HuH-7.5 (cell line): ENCODE results near the gene TRIM6.
"Not testable (repeated sequence)": the region's sequence is repeated elsewhere in the genome, so short reads cannot be mapped to it uniquely, and the experiment has no call there.

ENCODE experiments used
- DNase-seq: peaks from one replicate; pipeline ENCODE4 v3.0.0; 2011; ENCODE audit warnings: low spot score

Gene TRIM6, protein sequence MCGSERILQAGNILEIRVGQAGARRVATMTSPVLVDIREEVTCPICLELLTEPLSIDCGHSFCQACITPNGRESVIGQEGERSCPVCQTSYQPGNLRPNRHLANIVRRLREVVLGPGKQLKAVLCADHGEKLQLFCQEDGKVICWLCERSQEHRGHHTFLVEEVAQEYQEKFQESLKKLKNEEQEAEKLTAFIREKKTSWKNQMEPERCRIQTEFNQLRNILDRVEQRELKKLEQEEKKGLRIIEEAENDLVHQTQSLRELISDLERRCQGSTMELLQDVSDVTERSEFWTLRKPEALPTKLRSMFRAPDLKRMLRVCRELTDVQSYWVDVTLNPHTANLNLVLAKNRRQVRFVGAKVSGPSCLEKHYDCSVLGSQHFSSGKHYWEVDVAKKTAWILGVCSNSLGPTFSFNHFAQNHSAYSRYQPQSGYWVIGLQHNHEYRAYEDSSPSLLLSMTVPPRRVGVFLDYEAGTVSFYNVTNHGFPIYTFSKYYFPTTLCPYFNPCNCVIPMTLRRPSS

DNA sequence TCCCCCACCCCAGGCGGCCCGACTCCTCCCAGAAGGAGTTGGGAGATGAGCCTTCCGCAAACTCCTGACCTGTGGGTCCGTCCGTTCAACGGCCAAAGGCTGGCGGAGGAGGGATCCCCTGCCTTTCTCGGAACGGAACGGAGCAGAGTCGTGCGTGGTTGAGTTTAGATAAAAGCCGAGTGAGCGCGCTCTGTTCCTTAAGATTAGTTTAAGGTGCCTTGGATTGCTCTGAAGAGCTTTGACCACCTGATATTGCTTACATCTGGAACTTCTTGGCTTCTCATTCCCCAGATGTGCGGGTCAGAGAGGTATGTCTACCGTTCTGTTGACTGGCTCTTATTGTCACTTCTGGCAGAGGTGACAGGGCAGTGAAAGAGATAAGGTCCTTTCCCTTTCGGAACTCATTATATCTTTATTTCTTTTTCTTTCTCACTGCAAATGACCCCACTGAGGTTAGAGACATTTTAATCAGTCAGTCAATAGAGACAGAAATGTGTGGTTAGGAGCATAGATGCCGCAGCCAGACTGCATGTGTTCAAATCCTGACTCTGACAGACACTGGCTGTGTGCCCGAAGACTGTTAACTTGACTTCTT lies at the start of gene TRIM6:
Gene TRIM6 (plus strand): TSS at position 31 of the 595 bp plus-strand sequence. CDS start 261 bp downstream, at position 292.
- DNase-seq: no peak

DNA sequence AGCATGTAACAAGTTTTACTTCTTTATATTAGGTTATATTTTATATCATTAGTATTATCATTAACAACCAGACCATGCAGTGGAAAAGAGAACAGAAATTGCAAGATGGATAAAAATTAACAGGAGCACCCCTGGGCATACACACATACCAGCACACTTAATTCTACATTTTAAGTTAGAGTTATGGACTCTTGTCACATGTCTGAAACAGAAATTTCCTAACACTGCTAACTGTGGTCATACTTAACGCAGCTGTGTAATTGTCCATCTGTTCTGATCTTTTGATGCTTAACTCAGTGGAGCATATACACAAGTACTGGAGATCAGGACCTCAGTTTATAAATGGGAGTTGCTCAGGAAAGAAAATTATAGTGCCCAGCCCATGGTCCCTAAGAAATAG lies 48.5 kb upstream of the TRIM6 start:
- no peak for DNase-seq

DNA sequence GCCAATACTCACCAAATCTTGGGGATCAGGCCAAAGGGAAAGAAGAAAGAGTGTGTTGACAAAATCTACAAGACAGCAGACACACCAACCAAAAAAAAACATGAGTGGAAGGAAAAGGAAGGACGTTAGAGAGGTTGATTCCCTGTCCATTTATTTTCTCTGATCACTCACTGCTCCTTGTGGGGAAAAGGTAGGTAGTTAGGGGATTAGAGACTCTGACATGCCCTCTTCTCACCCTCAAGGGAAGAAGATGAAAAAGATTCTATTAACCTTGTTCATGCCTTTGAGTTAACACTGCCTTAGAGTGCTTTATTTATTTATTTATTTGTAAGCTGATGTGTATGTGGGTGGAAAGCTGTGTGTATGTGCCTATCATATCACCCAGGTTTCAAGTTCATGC lies 48.0 kb upstream of the TRIM6 start, which contains the start of gene OR52H1:
Gene OR52H1 (minus strand): TSS at position 101 of the 400 bp plus-strand sequence. CDS start 3,035 bp downstream, outside the sequence.
- no peak for DNase-seq

DNA sequence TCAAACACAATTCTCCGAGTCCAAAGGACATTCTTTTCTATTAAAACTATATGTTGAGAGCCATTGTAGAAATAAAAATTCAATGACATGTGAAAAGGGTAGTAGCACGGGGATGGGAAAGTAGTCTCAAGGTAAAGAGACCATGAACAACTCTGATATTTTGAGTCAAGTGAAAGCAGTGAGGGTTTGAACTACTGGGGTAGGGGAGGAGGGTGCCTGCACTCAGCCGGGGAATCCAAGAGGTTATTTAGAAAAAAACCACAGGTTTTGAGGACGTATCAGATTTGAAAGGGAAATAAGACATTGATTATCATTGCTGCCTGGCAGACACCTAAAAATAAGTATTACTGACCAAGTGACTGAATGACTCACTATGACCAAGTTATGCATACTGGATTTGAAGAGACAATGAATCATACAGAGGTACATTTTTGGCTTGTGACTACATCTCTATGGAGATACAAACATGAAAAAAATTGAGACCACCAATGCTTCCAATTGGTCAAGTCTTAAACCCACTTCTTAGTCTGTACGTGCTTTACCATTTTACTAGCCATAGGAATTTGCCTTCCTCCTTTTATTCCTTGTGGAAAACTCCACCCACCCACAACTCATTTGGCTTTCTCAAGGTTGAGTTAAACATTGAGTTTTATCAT lies 45.9 kb upstream of the TRIM6 start:
- no peak for DNase-seq

DNA sequence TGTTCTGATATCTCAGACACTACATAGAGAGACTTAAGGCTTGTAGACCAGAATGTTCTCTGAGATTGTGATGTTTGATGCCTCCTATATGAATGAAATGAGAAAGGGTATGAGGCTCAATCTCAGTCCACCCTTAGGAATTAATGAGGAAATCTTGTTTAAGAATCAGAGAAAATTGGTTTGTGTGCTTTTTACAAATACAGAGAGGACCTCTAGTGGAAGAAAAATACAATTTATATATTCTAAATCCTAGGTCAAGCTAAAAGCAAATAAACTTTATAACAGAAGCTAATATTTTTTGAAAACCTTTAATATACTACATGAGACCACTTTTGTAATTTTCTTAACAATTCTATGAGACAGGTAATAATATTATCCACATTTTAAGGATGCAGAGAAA lies 43.1 kb upstream of the TRIM6 start:
- DNase-seq: no peak

DNA sequence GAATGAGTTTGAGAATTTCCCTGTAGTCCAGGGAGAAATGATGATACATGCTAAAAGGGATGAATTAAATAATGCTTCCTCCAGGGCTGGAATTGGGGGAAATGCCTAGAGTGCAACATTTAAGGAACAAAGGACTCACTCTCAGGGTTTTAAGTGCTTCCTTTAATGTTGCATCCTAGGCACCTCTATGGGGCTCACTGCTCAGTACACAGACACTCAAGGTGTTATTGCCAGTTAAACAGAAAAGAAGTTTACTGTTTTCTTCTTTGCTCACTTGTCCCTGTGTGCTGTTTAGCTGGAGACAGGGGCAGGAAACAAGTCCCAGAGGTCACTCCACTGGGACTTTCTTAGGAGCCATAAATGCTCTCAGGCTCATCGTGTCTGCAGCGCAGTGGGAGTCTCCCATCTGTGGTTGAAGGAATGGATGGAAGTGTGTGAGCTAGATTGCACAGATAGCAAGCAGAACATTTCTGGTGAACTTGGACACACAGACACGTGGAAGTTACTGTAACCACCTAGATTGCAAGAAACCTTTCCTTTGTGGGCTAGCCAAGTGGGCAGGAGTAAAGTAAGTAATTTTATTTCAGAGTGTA lies 39.7 kb upstream of the TRIM6 start:
- no peak for DNase-seq

DNA sequence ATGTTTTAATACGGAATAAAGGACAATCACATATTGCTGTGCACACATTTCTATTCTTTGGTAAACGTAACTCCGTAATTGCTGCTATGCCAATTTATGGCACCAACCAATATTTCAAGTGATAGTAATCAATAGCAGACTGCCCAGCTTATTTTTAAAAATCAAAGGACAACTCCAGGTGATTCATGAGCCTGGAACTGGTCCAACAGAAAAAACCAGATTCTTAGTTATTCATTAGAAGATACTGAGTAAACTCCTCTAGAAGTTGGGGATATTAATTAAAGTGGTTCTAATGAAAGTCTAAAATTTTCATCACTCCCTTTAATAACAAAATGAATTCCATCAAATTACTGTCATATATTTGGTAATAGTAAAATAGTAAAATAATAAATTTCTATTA lies 38.7 kb upstream of the TRIM6 start:
- no peak for DNase-seq

DNA sequence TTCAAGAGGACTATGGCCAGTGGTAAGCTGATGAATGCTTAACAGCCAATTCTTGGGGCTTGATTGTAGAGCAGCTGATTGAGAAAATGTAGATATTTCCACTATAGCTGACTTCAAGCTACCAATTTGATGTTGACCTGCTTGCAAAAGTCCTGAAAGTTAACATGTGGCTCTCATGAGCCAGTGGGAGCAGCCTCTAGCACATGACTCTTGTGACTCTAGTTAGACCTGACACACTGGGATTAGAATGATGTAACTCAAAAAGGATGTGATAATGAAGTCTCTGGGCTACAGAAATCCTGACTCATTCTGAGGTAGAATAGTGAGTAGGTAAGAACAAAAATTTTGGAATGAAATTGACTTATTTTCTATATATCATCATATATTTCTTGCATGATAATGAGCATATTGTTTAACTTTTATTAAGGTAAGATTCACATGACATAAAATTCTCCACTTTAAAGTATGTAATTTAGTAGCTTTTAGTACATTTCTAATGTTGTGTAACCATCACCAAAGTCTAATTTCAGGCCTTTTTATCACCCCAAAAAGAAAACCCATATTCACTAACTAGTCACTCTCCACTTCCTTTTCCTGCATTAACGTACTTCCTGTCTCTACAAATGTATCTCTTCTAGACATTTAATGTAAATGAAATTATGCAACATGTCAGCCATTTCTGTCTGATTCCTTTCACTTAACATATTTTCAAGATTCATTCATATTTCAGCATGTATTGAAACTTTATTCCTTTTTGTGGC lies 32.0 kb upstream of the TRIM6 start:
- no peak for DNase-seq

DNA sequence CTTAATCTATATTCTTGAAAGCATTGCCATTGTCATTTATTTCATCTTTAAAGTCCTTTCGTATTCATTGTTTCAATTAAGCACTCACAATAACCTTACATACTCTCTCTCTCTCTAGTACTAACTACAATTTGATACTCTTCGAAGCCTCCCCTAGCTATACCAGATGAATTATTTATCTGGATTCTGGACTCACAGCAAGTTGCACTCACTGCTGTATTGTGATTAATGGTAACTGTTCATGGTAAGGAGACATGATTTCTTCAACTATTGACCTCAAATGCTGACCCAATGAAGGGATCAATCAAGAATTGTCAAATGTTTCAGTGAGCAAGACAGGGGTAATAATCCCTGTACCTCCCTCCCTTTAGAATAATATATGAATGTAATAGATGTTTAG lies 21.8 kb upstream of the TRIM6 start:
- DNase-seq: no peak

DNA sequence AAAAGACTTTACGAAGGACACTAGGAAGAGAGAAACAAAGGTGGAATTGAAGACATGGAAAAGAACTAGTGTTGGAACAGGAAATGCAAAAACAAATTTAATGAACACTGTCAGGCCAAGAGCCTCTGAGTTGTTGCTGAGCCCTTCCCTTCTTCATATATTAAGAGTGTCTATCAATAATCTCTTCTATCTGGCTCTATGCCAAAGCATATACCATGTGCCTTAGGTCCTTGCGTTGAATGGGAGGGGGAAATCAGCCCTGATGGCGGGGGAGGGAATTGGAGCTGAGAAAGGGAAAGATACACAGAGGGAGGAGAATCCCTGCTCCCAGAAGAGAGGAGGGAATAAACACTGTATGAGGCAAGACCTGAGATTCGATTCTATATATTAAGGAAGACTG lies 21.3 kb upstream of the TRIM6 start:
- no peak for DNase-seq

DNA sequence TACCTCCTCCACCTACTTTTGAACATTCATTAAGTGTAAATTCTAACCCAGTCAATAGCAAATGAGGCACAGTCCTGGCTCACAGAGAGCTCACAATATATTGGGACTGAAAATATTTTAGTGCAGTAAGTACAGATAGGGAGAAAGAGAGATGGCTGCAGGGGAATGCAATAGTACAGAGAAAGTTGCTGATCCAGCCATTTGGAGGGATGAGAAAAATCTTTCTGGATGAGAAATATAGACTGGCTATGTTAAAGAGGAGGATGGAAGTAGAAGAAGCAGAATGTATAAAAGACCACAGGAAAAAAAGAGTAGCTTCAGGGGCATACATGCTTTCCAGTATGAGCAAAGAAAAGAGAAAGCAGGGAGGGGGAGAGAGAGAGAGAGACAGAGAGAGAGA lies 19.3 kb upstream of the TRIM6 start:
- DNase-seq: no peak

DNA sequence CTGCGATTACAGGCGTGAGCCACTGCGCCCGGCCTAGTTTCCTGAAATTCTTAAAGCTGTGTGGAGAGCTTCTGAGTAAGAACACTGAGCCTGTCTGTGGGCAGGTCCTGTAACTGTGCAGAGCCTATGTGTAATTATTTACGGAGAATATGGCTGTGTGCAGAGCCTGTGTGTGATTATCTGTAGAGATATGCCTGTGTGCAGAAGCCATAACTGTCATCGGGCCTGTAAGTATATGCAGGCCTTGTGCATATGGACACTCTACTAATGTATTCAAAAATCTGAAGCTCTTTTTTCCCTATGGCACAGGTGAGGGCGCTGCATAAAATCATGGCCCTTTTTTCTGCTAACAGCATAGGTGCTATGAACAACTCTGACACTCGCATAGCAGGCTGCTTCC lies 15.9 kb upstream of the TRIM6 start, which contains the start of gene OR52B6:
Gene OR52B6 (plus strand): TSS at position 301 of the 400 bp plus-strand sequence. CDS start 0 bp downstream, at position 301.
- DNase-seq: no peak

DNA sequence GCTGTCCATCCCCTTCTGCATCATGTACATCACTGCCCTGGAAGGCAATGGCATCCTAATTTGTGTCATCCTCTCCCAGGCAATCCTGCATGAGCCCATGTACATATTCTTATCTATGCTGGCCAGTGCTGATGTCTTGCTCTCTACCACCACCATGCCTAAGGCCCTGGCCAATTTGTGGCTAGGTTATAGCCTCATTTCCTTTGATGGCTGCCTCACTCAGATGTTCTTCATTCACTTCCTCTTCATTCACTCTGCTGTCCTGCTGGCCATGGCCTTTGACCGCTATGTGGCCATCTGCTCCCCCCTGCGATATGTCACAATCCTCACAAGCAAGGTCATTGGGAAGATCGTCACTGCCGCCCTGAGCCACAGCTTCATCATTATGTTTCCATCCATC lies 15.4 kb upstream of the TRIM6 start:
- no peak for DNase-seq

DNA sequence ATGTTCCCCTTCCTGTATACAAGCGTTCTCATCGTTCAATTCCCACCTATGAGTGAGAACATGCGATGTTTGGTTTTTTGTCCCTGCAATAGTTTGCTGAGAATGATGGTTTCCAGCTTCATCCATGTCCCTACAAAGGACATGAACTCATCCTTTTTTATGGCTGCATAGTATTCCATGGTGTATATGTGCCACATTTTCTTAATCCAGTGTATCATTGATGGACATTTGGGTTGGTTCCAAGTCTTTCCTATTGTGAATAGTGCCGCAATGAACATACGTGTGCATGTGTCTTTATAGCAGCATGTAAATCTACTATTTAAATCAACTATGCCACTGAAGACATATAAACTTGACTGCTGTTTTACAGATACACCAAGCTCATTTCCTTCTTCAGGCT lies 12.0 kb upstream of the TRIM6 start:
- not testable (repeated sequence) for DNase-seq

DNA sequence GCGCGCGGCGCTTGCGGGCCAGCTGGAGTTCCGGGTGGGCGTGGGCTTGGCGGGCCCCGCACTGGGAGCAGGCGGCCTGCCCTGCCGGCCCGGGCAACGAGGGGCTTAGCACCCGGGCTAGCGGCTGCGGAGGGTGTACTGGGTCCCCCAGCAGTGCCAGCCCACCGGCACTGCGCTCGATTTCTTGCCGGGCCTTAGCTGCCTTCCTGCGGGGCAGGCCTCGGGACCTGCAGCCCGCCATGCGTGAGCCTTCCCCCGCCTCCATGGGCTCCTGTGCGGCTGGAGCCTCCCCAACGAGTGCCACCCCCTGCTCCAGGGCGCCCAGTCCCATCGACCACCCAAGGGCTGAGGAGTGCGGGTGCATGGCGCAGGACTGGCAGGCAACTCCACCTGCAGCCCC lies 6.5 kb upstream of the TRIM6 start:
- not testable (repeated sequence) for DNase-seq

DNA sequence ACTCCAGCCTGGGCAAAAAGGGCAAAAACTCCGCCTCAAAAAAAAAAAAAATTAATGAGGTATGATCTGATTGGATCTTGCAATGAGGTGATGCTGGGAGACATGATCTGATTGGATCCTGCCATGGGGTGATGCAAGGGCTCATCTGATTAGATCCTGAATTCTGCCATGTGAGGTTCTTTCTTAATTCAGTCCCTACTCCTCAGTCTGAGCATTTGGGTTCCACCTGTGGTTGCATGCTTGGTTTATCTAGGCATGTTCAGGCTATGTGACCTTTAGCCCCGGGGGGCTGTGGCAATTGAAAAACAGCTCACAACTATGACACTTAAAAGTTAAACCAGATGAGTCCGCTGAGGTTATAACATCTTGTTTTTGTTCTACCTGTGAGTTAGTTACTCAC lies 4.8 kb upstream of the TRIM6 start:
- DNase-seq: peak; percentile 39

DNA sequence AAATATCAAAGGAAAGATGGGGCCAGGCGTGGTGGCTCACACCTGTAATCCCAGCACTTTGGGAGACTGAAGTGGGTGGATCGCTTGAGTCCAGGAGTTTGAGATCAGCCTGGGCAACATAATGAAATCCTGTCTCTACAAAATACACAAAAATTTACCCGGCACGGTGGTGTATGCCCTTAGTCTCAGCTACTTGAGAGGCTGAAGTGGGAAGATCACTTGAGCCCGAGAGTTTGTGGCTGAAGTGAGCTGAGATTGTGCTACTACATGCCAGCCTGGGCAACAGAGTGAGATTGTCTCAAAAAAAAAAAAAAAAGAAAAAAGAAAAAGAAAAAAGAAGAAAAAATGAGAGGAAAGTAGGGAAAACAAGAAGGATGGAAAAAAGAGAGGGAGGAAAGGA lies 3.8 kb upstream of the TRIM6 start:
- no peak for DNase-seq

DNA sequence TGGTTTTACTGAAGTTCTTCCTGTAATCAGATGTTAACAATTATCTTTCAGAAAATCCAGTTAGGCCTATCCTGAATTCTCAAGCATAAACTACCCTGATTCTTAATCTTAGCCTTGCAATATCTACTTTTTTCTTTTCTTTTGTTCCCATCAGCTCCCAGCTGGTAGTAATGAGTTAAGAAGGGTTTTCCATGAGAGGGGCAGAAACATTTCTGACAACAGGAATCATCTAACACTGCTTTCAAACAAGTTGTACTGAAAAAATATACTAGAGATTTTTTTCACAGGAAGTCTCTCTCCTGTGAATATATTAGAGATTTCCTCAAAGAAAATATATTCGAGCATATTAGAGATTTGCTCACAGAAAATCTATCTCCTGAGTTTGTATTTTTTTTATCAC lies 3.3 kb upstream of the TRIM6 start:
- DNase-seq: no peak

DNA sequence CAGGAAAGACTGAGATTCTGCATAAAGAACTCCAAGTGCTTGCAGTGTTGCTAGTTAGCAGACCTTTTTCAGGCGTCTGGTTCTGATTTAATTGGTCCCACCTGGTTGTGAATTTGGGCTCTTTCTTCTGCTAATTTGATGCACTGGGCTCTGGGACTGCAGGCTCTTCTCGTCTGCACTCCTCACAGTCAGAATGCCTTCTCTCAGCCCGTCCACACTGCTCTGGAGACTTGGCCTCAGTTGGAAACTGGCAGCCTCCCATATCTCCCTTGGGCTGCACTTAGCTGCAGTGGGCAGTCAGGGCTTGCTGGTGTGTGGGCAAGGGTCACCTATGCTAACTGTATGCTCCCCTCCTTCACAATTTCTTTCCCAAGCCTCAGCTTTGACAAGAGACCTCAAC lies 1.5 kb downstream of the TRIM6 start:
- DNase-seq: no peak

DNA sequence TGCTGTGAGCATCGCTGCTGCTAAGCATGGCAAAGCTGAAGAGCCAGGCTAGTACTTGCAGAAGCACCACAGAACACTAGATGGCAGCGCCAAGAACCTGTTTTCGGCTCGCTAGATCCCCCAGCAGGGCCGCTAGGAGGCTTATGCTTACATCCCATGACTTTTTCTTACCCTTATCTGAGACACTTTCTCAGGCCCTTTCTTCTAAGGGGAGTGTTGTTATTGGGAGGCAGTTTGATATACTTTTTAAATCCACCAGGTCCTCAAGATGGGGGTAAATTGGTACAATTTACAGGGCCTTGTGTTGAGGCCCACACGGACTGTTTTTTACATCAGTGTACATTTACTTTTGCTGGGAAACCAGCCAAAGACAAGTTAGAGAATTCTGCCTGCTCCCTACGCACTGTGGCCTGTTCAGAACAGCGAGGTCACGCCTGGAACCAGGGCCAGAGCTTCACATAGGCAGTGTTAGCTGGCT lies 4.0 kb downstream of the TRIM6 start:
- DNase-seq: peak; percentile 32

DNA sequence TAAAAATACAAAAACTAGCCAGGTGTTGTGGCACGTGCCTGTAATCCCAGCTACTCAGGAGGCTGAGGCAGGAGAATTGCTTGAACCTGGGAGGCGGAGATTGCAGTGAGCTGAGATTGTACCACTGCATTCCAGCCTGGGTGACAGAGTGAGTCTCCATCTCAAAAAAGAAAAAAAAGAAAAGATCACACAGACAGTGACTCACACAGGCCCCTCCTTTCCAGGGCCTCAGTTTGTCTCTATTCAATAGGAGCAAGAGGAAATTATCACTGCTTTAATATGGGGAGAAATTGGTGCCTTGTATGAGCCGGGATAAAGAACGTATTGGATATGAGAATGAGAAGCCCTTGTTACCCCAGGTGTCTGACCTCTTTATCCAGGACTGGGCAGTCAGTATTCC lies 6.4 kb downstream of the TRIM6 start:
- DNase-seq: not testable (repeated sequence)
